Measurements from ENCODE around the gene SOWAHD.
A peak's percentile ranks its signal among the peaks of the same experiment; 100 is the strongest.
"Not testable (repeated sequence)": the region's sequence is repeated elsewhere in the genome, so short reads cannot be mapped to it uniquely, and the experiment has no call there.

SOWAHD gene, protein sequence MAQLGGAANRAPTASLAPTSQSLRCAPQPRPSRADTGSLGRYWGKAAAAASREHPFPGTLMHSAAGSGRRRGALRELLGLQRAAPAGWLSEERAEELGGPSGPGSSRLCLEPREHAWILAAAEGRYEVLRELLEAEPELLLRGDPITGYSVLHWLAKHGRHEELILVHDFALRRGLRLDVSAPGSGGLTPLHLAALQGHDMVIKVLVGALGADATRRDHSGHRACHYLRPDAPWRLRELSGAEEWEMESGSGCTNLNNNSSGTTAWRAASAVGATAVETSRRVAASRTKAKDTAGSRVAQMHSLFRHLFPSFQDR

DNA sequence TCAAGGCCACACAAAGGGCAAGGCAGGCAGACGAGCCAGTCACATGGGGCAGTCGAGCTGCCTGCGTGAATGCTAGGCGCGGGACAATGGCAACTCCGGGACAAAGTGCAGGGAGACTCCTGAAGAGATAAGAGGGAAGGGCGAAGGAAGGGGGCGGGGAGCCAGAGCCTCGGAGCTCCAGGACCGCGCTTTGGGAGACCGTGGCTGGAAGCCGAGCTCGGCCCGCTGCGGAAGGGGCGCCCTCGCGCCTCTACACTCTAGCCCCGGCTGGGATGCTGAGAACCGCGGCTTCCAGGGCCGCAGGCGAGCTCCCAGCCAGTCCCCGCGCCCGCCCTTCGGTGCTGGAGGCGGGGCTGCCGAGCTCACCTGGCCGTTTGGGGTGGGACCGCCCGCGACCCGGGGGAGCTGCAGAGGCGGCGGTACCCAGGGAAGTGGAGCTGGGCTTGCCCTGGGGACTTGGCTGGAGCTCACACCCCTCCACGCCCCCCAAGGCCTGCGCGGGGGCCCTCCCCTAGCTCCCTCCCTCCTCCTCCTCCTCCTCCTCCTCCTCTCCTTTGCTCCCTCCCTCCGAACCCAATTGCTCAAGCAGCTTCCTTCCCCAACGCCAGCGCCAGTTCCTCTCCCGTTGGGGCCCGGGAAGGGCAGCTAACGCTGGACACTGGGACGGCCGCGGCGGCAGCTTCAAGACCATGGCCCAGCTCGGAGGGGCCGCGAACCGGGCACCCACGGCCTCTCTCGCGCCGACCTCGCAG is at the start of gene SOWAHD:
SOWAHD (plus strand) TSS at position 610 of the 752 bp plus-strand sequence; CDS start at position 690, 80 bp downstream.
- FAIRE-seq: no peak

DNA sequence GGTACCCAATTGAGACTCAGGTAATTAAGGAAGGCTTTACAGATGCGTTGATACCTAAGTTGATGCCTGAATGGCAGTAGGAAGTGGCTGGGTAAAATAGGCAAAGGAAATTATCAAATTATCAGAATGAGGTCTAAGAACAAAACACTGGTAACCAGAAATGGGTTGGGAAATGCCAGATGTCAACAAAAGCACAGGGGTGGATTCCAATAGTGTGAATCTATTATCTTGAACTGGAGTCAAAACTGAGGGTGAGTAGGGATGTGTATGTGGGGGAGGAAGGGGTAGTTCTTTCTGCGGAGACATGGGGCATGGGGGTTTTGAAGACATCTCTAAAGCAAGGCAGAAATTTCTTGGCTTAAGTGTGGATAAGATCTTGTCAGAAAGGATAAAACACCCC is 49.5 kb upstream of the SOWAHD start:
- no peak for FAIRE-seq

DNA sequence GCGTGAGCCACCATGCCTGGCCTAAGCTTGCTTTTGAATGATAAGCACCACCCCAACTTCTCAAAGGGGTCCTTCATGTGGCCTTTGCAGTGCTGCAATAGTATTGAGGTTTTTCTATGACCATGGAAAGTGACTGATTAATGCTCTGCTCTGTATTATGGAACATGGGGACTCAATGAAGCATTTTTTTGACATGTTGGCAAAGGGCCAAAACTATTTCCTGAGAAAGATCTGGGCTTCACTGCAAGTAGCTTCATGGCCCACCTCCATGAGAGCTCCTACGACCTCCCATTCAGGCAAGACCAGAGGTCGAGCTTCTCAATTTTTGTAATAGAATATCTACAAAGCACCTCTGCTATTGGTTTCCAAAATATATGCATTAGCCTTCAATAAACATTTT is 48.8 kb upstream of the SOWAHD start:
- no peak for FAIRE-seq

DNA sequence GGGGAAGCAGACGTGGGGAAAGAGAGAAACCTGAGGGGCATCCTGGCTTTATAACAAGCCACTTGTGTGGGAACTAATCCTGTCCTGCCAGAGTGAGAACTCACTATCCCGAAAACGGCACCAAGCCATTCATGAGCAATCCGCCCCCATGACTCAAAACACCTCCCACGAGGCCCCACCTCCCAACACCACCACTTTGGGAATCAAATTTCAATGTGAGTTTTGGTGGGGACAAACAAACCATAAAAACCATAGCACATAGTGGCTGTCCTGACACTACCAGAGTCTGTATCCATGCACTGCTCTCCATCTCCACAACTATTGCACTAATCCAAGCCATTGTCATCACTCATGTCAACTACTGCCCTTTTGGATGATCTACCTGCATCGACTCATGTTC is 36.9 kb upstream of the SOWAHD start:
- no peak for FAIRE-seq

DNA sequence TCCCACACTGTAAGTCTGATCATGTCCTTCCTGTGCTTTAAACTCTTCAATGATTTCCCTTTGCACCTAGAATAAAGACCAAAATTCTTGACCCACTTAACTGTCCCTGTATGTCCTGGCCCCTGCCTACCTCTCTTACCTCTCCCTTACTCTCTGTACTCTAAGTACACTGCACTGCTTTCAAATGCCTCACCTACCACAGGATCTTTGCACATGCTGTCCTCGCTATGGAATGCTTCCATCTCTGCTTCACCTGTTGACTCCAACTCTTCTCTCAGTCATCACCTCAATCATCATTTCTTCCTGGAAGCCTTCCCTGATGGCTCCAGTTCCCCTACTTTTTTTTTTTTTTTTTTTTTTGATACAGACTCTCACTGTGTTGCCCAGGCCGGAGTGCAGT is 36.5 kb upstream of the SOWAHD start:
- FAIRE-seq: no peak

DNA sequence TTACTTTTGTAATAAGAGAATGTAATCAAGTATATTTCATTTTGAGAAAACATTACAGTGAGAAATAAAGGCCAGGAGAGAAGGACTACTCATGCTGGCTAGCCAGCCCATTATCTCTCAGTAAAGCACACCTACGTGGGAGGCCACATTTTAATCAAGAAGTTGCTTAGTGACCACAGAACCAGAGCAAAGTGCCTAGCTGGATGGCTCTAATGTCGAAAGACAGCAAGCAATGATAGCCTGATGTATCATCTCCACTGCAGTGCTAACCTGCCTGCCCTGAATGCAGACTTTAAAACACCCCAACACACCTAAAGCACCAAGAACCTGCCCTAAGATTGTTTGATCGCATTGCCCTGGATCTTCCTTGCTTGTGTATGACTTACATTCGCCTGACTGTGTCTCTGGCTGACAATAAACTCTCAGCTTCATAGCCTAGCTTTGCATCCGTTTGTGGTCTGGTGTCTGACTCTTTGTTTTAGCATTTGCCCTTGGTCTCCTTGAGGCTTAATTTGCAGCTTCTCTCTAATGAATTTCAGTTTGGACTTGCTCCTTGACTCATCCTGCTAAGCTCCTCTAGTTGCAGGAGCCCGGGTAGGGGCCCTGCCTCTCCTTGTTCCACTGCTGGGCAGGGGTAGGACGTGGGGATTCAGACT is 31.4 kb upstream of the SOWAHD start:
- FAIRE-seq: no peak

DNA sequence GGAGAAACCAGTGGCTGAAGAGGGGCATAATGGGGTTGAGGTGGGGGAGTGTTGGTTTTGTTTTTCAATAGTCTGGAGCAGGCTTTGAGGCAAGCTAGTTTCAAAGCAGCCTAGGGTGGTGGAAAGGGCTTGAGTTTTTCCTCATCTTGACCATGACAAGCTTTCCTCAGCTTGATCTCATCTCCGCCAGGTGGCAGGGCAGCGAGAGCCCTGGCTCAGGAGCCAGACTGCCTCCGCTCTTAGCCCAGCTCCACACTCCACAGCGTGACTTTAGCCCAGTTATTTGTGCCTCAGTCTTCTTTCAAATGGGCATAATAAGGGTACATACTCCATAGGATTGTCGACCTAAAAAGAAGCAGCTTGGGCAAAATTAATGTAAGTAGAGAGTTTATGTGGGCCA is 29.9 kb upstream of the SOWAHD start:
- FAIRE-seq: no peak

DNA sequence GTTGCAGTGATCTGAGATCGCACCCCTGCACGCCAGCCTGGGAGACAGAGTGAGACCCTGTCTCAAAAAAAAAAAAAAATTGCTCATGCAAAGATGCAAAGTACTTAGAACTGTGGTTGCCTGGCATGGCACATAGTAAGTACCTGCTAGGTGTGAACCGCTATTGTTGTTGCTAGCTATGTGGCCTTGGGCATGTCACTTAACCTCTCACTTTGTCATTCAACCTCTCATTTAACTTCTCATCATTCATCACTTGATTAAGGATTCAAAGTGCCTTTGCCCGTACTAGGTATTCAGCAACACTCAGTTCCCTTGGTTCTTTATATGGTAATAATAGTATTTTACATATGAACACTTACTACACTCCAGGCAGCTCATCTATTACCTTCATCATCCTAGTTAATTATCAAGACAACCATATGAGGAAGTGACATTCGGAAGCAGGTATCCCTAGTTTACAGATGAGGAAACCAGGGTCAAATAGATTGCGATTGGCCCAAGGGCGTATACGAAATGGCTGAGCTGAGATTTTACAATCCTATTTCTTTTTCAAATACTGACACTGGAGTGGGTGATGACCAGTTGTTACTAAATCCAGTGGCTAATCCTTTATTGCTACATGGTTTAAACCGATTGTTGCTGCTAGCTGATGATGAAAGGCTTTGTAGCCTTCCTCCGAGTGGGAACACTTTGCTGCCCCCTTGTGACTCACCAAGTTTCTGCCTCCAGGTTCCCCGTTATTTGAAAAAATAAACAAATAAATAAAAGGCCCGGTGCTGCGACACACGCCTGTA is 28.8 kb upstream of the SOWAHD start:
- FAIRE-seq: peak; percentile 50

DNA sequence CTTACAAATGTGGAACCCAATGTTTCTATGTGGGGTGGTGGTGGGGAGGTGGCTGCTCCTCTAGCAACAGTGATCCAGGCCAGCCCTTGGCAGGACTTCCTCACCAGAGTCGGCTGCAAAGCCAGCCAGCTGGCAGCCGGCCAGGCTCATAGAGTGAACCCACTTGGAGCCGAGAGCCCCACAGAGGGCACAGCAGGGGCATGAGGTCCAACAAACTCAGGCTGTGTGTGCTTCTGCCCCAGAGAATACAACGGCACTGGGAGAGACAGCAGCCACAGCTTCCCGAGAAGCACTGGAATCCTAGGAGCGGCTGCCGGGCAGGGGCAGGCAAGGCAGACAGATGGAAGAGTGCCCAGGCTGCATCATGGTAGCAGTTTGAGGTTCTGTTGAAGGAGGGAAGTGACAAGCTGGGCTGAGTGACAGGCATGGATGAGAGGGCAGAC is 23.5 kb upstream of the SOWAHD start:
- FAIRE-seq: no peak

DNA sequence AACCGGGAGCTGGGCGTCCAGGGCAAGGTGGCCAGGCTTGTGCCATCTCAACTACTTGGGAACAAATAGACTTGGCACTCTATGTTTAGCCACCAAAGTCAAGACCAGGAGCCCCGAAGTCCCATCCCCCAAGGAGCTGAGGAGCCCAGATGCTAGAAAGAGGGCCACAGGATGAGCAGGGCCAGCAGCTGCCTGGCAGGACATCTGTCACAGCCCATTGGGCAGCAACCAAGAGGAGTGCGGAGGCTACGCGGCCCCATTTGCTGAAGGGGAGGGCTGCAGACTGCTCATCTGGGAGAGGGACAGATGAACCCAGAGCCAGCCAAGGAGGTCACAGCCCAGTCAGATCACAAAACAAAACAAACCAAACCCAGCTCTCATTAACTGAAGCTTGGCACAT is 22.9 kb upstream of the SOWAHD start:
- no peak for FAIRE-seq

DNA sequence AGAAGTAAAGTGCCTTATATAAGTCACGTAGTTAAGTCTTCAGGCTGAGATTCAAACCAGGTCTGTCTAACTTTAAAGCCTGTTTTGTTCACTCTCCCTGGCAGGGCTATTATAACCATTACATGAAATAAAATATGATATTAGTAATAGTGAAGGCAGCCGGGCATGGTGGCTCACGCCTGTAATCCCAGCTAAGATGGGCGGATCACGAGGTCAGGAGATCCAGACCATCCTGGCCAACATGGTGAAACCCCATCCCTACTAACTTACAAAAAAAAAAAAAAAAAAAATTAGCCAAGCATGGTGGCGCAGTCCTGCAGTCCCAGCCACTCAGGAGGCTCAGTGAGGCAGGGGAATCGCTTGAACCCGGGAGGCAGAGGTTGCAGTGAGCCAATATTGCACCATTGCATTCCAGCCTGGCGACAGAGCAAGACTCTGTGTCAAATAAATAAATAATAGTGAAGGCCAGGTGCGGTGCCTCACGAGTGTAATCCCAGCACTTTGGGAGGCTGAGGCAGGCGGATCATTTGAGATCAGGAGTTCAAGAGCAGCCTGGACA is 22.1 kb upstream of the SOWAHD start:
- no peak for FAIRE-seq

DNA sequence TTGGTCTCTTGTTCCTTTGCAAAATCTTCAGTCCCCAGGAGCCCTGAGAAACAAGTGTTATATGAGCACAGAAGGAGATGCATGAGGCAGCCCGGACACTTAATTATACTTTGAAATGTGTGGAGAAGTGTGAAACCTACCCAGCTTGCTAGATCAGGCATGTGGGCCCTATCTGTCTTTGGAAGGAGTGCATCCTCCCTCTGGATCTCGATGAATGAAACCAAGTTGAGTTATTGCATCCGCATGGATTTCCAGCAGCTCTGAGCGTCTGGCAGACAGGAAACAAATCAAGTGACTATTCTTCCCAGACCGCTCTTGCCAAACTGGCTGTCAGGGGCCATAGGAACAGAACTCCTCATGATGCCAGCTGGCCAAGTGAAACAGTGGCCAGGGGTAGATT is 19.6 kb upstream of the SOWAHD start:
- no peak for FAIRE-seq

DNA sequence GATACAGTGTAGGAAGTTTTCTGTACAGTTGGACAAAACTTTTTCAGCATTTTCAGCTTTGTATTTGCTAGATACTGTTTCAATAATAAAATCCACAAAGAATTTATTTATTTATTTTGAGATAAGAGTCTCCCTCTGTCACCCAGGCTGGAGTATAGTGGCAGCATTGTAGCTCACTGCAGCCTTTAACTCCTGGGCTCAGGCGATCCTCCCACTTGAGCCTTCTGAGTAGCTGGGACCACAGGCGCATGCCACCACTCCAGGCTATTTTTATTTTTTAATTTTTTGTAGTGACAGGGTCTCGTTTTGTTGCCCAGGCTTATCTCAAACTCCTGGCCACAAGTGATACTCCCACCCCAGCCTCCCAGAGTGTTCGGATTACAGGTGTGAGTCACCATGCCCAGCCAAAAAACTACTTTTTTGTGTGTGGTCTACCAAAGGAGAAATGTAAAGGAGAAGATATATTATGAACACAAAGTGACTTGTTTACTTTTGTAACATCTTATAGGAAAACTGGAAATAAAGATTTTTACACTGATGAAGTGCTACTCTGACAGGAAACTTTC is 13.0 kb upstream of the SOWAHD start:
- FAIRE-seq: no peak

DNA sequence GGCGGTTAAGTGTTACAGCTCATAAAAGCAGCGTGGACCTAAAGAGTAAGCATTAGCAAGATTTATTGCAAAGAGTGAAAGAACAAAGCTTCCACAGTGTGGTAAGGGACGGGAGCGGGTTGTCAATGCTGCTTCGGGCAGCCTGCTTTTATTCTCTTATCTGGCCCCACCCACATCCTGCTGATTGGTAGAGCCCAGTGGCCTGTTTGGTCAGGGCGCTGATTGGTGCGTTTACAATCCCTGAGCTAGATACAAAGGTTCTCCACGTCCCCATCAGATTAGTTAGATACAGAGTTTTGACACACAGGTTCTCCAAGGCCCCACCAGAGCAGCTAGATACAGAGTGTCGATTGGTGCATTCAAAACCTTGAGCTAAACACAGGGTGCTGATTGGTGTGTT is 8.3 kb upstream of the SOWAHD start:
- not testable (repeated sequence) for FAIRE-seq

DNA sequence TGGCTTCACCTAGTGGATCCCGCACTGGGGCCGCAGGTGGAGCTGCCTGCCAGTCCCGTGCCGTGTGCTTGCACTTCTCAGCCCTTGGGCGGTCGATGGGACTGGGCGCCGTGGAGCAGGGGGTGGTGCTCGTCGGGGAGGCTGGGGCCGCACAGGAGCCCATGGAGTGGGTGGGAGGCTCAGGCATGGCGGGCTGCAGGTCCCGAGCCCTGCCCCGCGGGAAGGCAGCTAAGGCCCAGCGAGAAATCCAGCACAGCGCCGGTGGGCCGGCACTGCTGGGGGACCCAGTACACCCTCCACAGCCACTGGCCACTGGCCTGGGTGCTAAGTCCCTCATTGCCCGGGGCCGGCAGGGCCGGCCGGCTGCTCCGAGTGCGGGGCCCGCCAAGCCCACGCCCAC is 7.6 kb upstream of the SOWAHD start:
- not testable (repeated sequence) for FAIRE-seq

DNA sequence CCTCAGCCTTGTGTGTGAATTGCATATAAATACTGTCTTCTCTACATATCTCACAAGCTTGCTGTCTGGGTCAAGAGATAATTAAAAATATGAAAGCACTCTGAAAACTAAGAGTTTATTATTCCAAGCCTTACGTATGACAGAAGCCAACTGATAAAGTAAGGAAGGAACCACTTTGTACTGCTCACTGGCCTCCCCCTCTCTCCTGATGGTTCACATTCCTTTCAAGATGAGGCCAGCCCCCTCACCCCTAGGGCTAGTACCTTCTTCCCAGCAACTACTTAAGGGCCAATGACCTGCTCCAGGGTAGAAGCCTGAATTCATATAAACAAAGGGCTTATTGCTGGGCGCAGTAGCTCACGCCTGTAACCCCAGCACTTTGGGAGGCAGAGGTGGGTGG is 5.4 kb upstream of the SOWAHD start:
- no peak for FAIRE-seq

DNA sequence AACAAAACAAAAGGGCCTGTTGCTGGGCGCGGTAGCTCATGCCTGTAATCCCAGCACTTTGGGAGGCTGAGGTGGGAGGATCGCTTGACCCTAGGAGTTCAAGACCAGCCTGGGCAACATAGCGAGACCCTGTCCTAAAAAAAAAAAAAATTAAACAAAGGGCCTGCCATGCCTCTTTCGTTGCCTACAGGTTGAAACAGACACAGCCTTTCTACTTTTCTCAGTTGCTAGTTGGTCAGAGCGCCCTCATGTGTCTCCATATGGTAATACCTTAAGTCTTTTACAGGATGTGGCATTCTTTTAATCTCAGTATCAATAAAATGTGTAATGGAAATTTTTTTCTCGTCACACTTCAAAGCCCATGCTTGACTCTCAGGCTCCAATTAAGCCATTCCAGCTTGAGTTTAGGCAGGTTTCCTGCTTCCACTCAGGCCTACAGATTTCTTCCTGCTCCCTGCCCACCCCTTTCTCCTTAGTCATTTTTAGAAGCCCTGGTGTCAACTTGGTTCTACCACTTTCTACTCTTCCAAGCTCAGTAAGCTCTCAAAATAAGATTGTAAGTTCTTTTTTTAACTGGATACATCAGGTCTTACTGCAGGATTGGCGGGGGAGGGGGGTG is 4.6 kb upstream of the SOWAHD start:
- FAIRE-seq: peak; percentile 66

DNA sequence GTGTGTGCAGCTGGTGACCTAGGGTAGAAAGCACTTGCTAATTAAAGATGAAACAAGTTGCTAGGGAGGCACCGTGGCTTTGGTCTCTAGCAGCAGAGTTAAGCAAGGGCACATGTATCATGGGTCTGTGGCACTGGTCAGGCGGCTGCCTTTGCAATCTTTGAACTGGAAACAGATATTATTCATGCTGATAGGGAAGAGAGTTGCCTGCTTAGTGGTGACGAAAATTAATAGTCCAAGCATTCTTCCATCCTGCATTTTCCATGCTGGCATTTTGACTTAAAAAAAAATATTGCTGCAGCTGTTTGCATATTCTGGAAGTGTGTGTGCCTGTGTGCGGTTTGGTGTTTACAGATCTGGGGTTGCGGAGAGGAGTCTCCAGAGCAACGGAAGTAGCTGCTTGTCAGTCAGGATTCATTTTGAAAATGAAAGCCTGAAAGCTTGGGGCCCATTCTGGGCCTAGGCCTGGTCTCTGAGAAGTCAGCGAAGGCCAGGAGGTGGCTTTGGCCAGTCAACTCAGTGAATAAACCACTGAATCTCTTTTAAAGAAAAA is 2.3 kb upstream of the SOWAHD start:
- FAIRE-seq: no peak

DNA sequence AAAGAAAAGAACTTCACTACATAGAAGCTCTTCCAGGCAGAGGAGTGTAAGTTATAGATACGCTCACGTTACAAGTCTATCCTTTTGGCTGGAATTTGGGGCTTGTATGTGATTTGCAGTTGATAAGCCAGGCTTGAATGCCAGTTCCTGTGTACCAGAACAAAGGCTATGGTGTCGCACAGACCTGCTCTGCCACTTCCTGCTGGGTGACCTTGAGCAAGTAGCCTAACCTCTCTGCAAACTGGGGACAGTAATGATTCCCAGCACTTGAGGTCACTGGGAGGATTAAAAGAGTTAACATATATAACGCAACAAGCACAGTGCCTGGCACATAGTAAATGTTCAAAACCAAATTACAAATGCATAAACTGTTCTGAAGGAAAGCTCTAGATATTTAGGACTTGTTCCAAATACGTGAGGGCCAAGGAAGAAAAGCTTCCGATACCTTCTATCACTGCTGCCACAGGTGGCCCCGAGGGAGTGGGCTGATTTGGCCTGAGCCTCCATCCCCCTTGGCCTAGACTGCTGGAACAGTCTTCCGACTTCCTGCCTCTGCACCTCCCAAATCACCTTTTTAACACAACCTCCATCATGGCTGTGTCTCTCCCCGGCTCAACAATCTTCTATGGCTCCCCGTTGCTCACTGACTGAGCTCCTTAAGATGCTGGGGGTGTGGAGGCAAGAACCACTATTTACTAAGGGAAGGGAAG is 1.3 kb upstream of the SOWAHD start:
- no peak for FAIRE-seq

DNA sequence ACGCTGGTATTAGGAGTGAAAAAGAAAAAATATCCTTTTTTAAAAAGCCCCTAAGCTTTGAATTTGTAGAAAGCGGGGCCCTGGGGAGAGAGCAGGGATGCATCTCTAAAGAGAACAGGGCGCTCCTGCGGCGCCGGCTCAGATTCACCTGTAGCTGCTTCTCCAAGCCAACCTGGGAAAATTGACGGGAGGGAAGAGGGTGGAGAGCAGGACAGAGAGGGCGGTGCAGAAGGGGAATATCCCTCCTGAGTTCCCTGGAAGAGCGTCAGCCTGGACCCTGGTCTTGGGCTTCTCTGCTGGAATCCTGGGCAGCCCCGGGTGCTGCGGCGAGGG is 776 bp upstream of the SOWAHD start:
- FAIRE-seq: no peak

DNA sequence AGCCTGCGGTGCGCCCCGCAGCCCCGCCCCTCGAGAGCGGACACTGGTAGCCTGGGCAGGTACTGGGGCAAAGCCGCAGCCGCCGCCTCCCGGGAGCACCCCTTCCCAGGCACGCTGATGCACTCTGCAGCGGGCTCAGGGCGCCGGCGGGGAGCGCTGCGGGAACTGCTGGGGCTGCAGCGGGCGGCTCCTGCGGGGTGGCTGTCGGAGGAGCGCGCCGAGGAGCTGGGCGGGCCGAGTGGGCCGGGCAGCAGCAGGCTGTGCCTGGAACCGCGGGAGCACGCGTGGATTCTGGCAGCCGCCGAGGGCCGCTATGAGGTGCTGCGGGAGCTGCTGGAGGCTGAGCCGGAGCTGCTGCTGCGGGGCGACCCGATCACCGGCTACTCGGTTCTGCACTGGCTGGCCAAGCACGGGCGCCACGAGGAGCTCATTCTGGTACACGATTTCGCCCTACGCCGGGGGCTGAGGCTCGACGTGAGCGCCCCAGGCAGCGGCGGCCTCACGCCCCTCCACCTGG is 401 bp downstream of the SOWAHD start:
- no peak for FAIRE-seq
